ENCODE data around the gene TLR8. TPM values are rescaled to one million over a fixed set of nuclear protein-coding genes. Genes with fewer than 3 reads are reported as not detected.

TLR8 gene
- total RNA-seq, result not detected in 2 replicates

DNA sequence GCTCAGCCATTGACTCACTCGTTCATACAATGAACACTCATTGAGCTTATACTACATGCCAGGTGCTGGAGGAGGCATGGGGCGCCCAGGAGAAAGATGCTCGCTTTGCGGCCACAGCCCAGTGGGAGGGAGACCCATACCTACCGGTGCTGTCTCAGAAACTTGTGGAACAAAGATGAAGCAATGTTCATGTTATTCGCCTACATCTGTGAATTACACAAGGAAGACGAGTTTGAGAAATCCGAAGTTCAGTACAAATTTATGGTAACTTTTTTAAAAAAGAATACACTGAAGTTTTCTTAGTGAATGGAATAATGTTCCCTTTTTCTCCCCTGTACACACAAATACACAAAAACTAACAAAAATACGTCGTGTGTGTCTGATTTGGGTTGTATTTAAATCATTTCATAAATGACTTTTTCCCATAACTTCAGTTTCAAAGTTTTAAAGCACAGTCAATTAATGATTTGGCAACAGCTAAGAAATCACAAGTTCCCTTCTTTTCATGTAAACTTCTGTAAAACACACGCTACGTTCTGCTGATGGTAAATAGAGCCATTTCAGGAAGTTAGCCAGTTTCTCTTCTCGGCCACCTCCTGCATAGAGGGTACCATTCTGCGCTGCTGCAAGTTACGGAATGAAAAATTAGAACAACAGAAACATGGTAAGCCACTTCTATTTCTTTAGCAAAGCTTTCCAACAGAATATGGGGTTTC is at the start of gene TLR8:
Gene TLR8 (plus strand): TSS at position 575 of the 716 bp plus-strand sequence. CDS start 87 bp downstream, at position 662.
- intact Hi-C loops (cut with micrococcal nuclease), result loop anchor here (10.0 kb wide), 1 partner anchor 821 kb away; no protein-coding TSS in a partner anchor

- intact Hi-C loops (cut with micrococcal nuclease), result no loop called here
Observed at GRCh38 chrX:12865359-12865758, 41.1 kb upstream of the TLR8 start.

- intact Hi-C loops (cut with micrococcal nuclease), result loop anchor here (1.0 kb wide), 1 partner anchor 23 kb away; no protein-coding TSS in a partner anchor
Observed at GRCh38 chrX:12866451-12867377, 39.7 kb upstream of the TLR8 start, which contains the start of gene TLR7. TLR7 (plus strand) TSS chrX:12867072; CDS start chrX:12867579, 507 bp downstream.

GRCh38 chrX:12867685-12868084 is 38.7 kb upstream of the TLR8 start:
- intact Hi-C loops (cut with micrococcal nuclease), result loop anchor here (1.0 kb wide), 1 partner anchor 22 kb away; no protein-coding TSS in a partner anchor

DNA sequence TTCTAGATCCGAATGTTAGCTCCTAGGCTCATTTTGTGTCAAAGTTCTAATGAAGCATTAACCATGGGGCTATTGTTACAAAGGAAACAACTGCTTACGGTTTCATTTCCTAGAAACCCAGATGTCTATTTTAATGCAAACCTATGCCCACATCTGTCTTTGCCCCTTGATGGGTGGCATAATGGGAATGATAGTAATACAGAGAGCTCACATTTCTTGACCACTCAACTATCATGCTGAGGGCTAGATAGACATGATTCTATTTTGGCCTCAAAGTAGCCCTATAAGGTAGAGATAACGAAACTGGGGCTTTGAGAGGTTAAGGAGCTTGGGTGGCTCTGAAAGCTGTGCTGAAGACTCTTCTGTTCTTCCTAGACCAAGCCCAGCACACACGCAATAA is 37.7 kb upstream of the TLR8 start:
- intact Hi-C loops (cut with micrococcal nuclease), result no loop called here

DNA sequence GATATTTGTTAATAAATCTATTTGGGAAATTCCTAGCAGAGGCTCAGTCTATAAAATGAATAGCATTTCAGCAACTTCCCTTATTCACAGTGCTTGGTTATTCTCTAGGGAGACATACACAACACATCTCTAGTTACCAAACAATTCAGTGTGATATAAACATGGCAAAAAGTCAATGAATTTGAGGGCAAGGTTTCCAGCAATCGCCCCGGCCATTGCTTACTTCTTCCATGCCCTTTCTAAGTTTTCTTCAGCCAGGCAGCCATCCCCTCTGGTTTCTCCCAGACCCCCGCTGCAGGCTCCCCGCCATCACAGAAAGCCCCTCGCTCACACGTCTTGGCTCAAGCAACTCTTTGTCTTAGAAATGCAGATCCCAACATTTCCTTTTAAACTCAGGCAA is 35.2 kb upstream of the TLR8 start:
- intact Hi-C loops (cut with micrococcal nuclease), result no loop called here

- intact Hi-C loops (cut with micrococcal nuclease), result no loop called here
Observed at GRCh38 chrX:12872741-12873140, 33.7 kb upstream of the TLR8 start.

- intact Hi-C loops (cut with micrococcal nuclease), result no loop called here
Observed at GRCh38 chrX:12874581-12874980, 31.8 kb upstream of the TLR8 start.

DNA sequence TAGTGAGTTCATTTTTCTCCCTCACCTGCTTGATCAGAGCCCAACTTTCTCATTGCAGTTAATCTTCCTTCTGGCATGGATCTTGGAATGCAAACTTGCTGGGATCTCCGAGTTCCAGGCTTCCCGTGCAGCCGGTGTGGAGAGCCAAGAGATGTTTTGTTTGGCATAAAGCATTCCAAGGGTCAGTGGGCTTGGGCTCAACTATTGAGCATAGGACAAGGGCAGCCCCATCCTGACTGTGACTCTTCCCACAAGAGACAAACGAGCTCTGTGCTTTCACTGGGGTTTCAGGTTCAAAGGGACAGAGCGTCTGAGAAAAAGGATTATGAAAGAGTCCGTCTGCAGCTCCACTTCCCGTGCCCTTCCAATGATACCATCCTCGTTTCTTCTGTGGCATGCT is 29.0 kb upstream of the TLR8 start:
- intact Hi-C loops (cut with micrococcal nuclease), result no loop called here

DNA sequence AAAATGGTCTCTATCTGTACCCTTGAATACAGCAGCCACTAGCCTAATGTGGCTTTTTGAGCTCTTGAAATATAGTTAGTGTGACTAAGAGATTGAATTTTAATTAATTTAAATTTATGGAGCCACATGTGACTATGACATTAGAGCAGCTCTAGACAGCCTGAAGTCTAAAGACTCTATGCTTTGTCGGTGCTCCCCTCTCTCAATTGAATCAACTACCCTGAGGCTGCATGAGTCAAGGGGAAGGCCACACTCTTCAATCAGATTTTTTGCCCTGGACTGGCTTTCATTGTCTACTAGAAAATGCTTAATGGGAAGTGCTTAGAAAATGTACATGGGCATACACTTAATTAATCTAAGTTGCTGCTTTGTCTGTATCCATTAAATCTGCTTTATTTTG is 27.9 kb upstream of the TLR8 start:
- intact Hi-C loops (cut with micrococcal nuclease), result no loop called here

GRCh38 chrX:12881914-12882313 is 24.5 kb upstream of the TLR8 start:
- intact Hi-C loops (cut with micrococcal nuclease), result no loop called here

GRCh38 chrX:12885508-12885907 is 20.9 kb upstream of the TLR8 start:
- intact Hi-C loops (cut with micrococcal nuclease), result no loop called here

DNA sequence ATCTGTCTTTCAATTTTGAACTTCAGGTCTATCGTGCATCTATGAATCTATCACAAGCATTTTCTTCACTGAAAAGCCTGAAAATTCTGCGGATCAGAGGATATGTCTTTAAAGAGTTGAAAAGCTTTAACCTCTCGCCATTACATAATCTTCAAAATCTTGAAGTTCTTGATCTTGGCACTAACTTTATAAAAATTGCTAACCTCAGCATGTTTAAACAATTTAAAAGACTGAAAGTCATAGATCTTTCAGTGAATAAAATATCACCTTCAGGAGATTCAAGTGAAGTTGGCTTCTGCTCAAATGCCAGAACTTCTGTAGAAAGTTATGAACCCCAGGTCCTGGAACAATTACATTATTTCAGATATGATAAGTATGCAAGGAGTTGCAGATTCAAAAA is 19.9 kb upstream of the TLR8 start:
- intact Hi-C loops (cut with micrococcal nuclease), result no loop called here

DNA sequence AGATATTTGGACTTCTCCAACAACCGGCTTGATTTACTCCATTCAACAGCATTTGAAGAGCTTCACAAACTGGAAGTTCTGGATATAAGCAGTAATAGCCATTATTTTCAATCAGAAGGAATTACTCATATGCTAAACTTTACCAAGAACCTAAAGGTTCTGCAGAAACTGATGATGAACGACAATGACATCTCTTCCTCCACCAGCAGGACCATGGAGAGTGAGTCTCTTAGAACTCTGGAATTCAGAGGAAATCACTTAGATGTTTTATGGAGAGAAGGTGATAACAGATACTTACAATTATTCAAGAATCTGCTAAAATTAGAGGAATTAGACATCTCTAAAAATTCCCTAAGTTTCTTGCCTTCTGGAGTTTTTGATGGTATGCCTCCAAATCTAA is 19.3 kb upstream of the TLR8 start:
- intact Hi-C loops (cut with micrococcal nuclease), result no loop called here

GRCh38 chrX:12887767-12888166 is 18.7 kb upstream of the TLR8 start:
- intact Hi-C loops (cut with micrococcal nuclease), result no loop called here

- intact Hi-C loops (cut with micrococcal nuclease), result loop anchor here (1.0 to 5.0 kb wide), 2 partner anchors 46 to 1118 kb away; no protein-coding TSS in a partner anchor
Observed at GRCh38 chrX:12890467-12890866, 16.0 kb upstream of the TLR8 start.

DNA sequence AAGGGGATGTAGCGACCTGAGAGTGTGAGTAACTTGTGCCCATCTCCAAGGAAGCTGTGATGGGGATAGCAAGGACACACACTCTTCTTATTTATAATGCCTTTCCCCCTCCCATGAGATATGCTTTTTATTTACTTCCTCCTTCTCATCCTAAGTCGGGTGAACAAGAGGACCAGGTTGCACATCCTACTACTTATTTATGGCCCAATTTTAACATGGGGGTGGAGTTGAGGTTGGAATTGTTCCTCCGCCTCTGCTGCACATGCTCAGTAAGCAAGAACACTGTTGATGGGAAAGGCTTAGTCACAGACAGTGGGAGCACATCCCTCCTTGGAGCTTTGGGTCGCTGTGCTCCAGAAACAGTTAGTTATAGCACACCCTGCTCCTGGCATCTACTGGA is 15.2 kb upstream of the TLR8 start:
- intact Hi-C loops (cut with micrococcal nuclease), result loop anchor here (5.0 kb wide), 1 partner anchor 1119 kb away; no protein-coding TSS in a partner anchor

- intact Hi-C loops (cut with micrococcal nuclease), result loop anchor here (5.0 kb wide), 1 partner anchor 1120 kb away; no protein-coding TSS in a partner anchor
Observed at GRCh38 chrX:12891915-12892506, 14.4 kb upstream of the TLR8 start.

- intact Hi-C loops (cut with micrococcal nuclease), result loop anchor here (5.0 kb wide), 1 partner anchor 1120 kb away; no protein-coding TSS in a partner anchor
Observed at GRCh38 chrX:12892716-12893115, 13.7 kb upstream of the TLR8 start.

- intact Hi-C loops (cut with micrococcal nuclease), result loop anchor here (1.0 to 5.0 kb wide), 4 partner anchors 80 to 1122 kb away; no protein-coding TSS in a partner anchor
Observed at GRCh38 chrX:12894074-12895030, 12.1 kb upstream of the TLR8 start.

Measured in T-helper 1 cell treated with Interleukin-12 subunit alpha and Interleukin-12 subunit beta and Interleukin-4 antibody, amounts not matched to agents 30 ng/mL and 1 ng/mL, for 36 hours (primary cell).